Measurements from ENCODE around the gene MACROH2A2. TPM values are rescaled to one million over a fixed set of nuclear protein-coding genes. Genes with fewer than 3 reads are reported as not detected.
"Not testable (repeated sequence)": the region's sequence is repeated elsewhere in the genome, so short reads cannot be mapped to it uniquely, and the experiment has no call there.

The MACROH2A2 gene
- total RNA-seq, 1 donor from 2014 or later = 15.5 TPM

DNA sequence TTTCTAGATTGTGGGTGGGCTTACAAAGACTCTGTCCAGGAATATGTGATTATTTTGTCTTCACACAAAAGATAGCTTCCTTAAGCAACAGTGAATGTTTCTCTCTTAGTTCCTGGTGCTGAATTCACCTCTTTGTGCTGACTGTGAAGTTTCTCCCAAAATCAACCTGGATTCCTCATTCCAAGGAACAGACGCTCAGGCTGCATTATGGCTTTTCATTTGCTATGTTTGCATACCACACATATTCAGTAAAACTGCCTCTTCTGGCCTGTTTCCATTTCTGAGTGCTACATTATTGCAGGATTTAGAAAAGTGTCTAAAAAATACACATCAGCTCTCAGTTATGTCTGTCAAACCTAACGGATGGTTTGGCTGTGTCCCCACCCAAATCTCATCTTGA is 21.5 kb downstream of the MACROH2A2 start:
- no peaks in the 10 kb centered on the region for H3K9me3 ChIP-seq
- no peak overlapping the region for H3K27ac ChIP-seq
- TF ChIP-seq, protein P1, sequence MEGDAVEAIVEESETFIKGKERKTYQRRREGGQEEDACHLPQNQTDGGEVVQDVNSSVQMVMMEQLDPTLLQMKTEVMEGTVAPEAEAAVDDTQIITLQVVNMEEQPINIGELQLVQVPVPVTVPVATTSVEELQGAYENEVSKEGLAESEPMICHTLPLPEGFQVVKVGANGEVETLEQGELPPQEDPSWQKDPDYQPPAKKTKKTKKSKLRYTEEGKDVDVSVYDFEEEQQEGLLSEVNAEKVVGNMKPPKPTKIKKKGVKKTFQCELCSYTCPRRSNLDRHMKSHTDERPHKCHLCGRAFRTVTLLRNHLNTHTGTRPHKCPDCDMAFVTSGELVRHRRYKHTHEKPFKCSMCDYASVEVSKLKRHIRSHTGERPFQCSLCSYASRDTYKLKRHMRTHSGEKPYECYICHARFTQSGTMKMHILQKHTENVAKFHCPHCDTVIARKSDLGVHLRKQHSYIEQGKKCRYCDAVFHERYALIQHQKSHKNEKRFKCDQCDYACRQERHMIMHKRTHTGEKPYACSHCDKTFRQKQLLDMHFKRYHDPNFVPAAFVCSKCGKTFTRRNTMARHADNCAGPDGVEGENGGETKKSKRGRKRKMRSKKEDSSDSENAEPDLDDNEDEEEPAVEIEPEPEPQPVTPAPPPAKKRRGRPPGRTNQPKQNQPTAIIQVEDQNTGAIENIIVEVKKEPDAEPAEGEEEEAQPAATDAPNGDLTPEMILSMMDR (IDR thresholded peaks at IDR 0.05) = no peak
- TF ChIP-seq POLR2A (IDR thresholded peaks at IDR 0.05) (no peak), POLR2AphosphoS5 (IDR thresholded peaks at IDR 0.05; ENCODE audit: insufficient read depth in 1 of 2, low read depth in 1 of 2) (no peak)
- no peaks in the 10 kb centered on the region for H3K36me3 ChIP-seq
- H3K27me3 ChIP-seq = no peaks in the 10 kb centered on the region
- H3K4me1 ChIP-seq = no peaks in the 10 kb centered on the region
- no peak overlapping the region for H3K4me3 ChIP-seq
- intact Hi-C loops (cut with DNase I) = no loop called here
- DNase-seq (ENCODE audit: extremely low spot score in 2 of 2) = no peak

DNA sequence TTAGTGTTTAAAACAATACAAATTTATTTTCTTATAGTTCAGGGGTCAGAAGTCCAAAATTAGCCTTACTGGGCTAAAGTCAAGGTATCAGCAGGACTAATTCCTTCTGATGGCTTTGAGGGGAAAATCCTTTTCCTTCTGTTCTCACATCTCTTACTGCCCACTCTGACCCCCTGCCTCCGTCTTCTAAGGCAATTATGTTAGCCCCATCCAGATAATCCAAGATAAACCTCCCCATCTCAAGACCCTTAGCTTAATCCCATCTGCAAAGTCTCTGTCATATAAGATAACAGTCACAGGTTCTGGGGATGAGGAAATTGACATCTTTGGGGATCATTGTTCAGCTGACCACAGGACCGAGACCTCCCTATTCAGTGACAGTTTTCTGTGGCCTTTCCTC is 22.3 kb downstream of the MACROH2A2 start:
- Histone ChIP-seq H3K9me3 (no peaks in the 10 kb centered on the region), H3K27me3 (no peaks in the 10 kb centered on the region), H3K36me3 (no peaks in the 10 kb centered on the region), H3K27ac (no peak overlapping the region), H3K4me1 (no peaks in the 10 kb centered on the region), H3K4me3 (no peak overlapping the region)
- DNase-seq (ENCODE audit: extremely low spot score in 2 of 2) = no peak
- TF ChIP-seq POLR2AphosphoS5 (IDR thresholded peaks at IDR 0.05; ENCODE audit: insufficient read depth in 1 of 2, low read depth in 1 of 2) (no peak), POLR2A (IDR thresholded peaks at IDR 0.05) (no peak)
- TF ChIP-seq, protein P1 (IDR thresholded peaks at IDR 0.05) = no peak
- intact Hi-C loops (cut with DNase I) = no loop called here

DNA sequence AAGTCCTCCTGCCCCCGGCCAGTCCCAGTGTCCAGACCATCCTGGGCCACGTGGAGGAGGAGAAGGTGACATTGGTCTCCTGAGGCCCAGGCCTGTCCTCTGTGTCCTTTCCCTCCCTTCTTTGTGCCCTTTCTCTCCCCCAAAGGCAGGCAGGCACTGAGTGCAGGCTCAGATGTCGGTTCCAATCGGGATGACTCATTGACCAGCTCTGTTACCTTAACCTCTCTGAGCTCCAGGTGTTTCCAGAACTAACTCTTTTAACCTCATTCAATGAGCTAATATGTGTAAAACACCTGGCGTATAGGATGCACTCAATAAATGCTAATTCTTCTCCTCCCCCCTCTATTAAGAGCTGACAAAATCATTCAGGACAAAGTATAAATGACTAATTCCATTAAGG is 25.7 kb downstream of the MACROH2A2 start:
- Histone ChIP-seq H3K27me3 (no peaks in the 10 kb centered on the region), H3K27ac (no peak overlapping the region), H3K9me3 (no peaks in the 10 kb centered on the region), H3K4me3 (no peak overlapping the region), H3K36me3 (no peaks in the 10 kb centered on the region), H3K4me1 (no peaks in the 10 kb centered on the region)
- intact Hi-C loops (cut with DNase I) = no loop called here
- no peak for TF ChIP-seq POLR2AphosphoS5 (IDR thresholded peaks at IDR 0.05; ENCODE audit: insufficient read depth in 1 of 2, low read depth in 1 of 2)
- no peak for DNase-seq (ENCODE audit: extremely low spot score in 2 of 2)

DNA sequence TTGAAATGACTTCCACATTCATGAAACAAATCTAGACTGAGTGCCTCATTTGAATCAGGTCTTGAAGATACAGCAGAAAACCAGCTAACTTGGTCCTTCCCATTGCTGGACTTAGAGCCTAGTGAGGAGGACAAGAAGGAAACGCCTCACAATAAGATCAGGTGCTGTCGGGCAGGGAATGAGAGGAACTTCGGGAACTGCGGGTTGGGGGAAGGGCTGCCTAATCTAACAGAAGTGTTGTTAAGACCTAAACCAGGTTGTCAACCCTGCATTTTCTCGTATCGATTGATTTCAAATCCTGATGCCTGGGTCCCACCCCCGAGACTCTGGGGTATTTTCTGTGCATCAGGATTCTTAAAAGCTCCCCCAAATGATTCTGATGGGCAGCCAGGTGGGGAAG is 26.3 kb downstream of the MACROH2A2 start:
- TF ChIP-seq, protein P1 (IDR thresholded peaks at IDR 0.05) = no peak
- TF ChIP-seq POLR2A (IDR thresholded peaks at IDR 0.05) = no peak
- no peak for TF ChIP-seq POLR2AphosphoS5 (IDR thresholded peaks at IDR 0.05; ENCODE audit: insufficient read depth in 1 of 2, low read depth in 1 of 2)
- intact Hi-C loops (cut with DNase I) = no loop called here
- Histone ChIP-seq H3K27ac (no peak overlapping the region), H3K4me1 (no peaks in the 10 kb centered on the region), H3K4me3 (no peak overlapping the region), H3K9me3 (no peaks in the 10 kb centered on the region), H3K27me3 (no peaks in the 10 kb centered on the region), H3K36me3 (no peaks in the 10 kb centered on the region)
- DNase-seq (ENCODE audit: extremely low spot score in 2 of 2) = no peak

DNA sequence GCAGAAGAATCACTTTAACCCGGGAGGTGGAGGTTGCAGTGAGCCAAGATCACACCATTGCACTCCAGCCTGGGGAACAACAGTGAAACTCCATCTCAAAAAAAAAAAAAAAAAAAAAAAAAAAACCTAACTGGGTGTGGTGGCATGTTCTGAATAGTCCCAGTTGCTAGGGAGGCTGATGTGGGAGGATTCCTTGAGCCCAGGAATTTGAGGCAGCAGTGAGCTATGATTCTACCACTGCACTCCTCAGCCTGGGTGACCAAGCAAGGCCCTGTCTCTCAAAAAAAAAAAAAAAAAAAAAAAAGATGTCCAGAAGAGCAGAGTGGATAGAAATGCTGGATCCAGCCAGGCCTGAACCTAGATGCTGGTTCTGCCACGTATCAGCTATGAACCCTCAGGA is 28.1 kb downstream of the MACROH2A2 start:
- H3K27me3 ChIP-seq; H3K27ac ChIP-seq; H3K4me3 ChIP-seq; H3K9me3 ChIP-seq; DNase-seq (ENCODE audit: extremely low spot score in 2 of 2); H3K36me3 ChIP-seq; H3K4me1 ChIP-seq; intact Hi-C loops (cut with DNase I): not testable (repeated sequence)

DNA sequence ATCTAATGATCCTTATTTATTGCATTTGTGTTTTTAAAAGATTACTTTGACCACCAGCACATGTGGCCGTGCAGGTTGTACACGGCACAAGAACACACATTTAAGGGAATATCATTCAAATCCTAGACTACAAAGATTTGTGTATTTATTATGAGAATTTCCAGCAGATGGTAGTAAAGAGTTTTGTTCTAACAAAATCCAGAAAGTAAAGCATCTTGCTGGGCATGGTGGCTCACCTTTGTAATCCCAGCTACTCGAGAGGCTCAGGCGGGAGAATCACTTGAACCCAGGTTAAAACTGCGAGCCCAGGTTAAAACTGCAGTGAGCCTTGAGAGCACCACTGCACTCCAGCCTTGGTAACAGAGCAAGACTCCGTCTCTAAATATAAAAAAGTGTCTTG is 31.5 kb downstream of the MACROH2A2 start:
- Histone ChIP-seq H3K4me1 (no peaks in the 10 kb centered on the region), H3K9me3 (no peaks in the 10 kb centered on the region), H3K27me3 (no peaks in the 10 kb centered on the region), H3K27ac (no peak overlapping the region), H3K36me3 (no peaks in the 10 kb centered on the region), H3K4me3 (no peak overlapping the region)
- no peak for DNase-seq (ENCODE audit: extremely low spot score in 2 of 2)
- intact Hi-C loops (cut with DNase I) = no loop called here
- TF ChIP-seq, protein P1 (IDR thresholded peaks at IDR 0.05) = no peak
- TF ChIP-seq POLR2A (IDR thresholded peaks at IDR 0.05) = no peak
- no peak for TF ChIP-seq POLR2AphosphoS5 (IDR thresholded peaks at IDR 0.05; ENCODE audit: insufficient read depth in 1 of 2, low read depth in 1 of 2)
